ENCODE measurements around the gene TNNC1. TPM values are rescaled to one million over a fixed set of nuclear protein-coding genes. Genes with fewer than 3 reads are reported as not detected.

Gene TNNC1
- total and polyA plus RNA-seq, 9 of the 15 experiments (the other 6 are each of a cell fraction or from before 2014, with no cell fraction given): 0.08 to 0.85 (median 0.42) TPM; not detected in 4

DNA sequence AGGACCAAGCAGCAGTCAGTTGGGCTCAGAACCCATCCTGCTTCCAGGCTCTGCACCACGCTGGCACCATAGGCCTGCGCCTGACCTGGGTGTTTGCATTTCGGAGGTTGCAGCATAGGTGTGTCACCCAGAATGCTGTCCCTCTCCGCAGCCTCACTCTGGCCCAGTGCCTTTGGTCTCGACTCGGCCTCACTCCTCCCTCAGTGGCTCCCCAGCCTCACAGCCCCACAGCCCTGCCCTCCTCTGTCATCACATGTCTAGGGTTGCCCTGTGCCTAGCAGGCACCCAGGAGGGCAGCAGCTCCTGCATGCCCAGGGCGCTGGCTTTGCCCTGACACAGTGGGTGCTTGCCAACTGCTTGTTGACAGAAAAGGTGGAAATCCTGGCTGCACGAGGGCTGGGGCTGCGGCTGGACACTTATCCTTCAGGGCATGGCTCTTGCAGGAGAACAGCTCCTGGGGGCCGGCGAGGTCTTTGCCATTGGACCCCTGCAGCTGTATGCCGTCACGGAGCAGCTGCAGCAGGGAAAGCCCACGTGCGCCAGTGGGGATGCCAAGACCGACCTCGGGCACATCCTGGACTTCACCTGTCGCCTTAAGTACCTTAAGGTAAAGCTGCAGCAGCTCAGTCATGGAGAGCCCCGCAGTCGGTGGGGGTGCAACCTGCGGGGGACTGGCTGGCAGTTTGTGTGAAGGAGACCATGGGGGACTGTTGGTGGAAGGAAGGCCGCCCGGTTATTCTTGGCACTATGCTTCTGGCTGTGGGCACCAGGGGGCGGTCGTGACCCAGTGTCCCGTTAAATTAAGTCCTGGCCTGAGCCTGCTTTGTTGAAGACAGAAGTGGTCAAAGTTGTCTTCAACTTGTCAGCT, 17.8 kb upstream of the TNNC1 start:
- no peaks in the 10 kb centered on the region for H3K9me3 ChIP-seq (replicated peaks; ENCODE audit: control insufficient read depth, insufficient read depth, low read depth, low read length)
- intact Hi-C loops (cut with micrococcal nuclease): no loop called here
- peaks cover 60% of the 10 kb centered on the region; the same call in 2 of the 3 replicates for H3K36me3 ChIP-seq (ENCODE audit: control insufficient read depth, insufficient read depth, low read length)
- H2AFZ ChIP-seq (ENCODE audit: low read depth, low read length): no peak overlapping the region
- FAIRE-seq (no peak), ATAC-seq (peak; percentile 80), DNase-seq (ENCODE audit: extremely low read depth in 1 of 4, low spot score in 3 of 4) (peak in 1 of 4 experiments; percentile 32)
- no peak overlapping the region; a peak in 1 of 4 replicates for H3K9ac ChIP-seq (ENCODE audit: insufficient read depth in 1 of 2, low read depth in 2 of 2, low read length in 2 of 2)
- H3K9me1 ChIP-seq (ENCODE audit: control insufficient read depth, insufficient read depth, low read length): no peaks in the 10 kb centered on the region
- peaks cover 0 to 9% of the 10 kb centered on the region in 2 experiments; a peak in 2 of 5 replicates for H3K4me1 ChIP-seq (replicated peaks in 1 of 2; ENCODE audit: control insufficient read depth in 2 of 2, insufficient read depth in 2 of 2, low read length in 2 of 2)
- H3K27me3 ChIP-seq (ENCODE audit: control insufficient read depth in 2 of 2, insufficient read depth in 2 of 2, low read length in 2 of 2): no peaks in the 10 kb centered on the region
- in situ Hi-C loops (cut with MboI): no loop called here
- H3K27ac ChIP-seq (ENCODE audit: extremely low read depth, low read depth, low read length): no peak overlapping the region
- ChIA-PET CTCF (ENCODE audit: low intra/inter-chr PET ratio) (interaction anchor here (0.6 kb wide), 1 partner anchor 435 kb away, joined by 3 read pairs; no protein-coding TSS in a partner anchor), POLR2A (interaction anchor here (1.3 kb wide), 1 partner anchor 13 kb away, joined by 4 read pairs; no protein-coding TSS in a partner anchor)
- H3K4me2 ChIP-seq (ENCODE audit: insufficient read depth, low read length): no peak overlapping the region
- H3K4me3 ChIP-seq: no peak overlapping the region
- H3K79me2 ChIP-seq (ENCODE audit: control insufficient read depth, insufficient read depth, low read length): no peaks in the 10 kb centered on the region
- no peaks in the 10 kb centered on the region for H4K20me1 ChIP-seq (replicated peaks; ENCODE audit: control insufficient read depth, insufficient read depth, low read length)
- BruUV-seq (replicated peaks): no TSS peak
- WGBS (ENCODE audit: insufficient coverage, low coverage, missing lambda C conversion rate): 93% methylated on average over 10 of the region's 26 CpGs
- no peak for TF ChIP-seq RBM39 (optimal IDR thresholded peaks at IDR 0.05; ENCODE audit: low read depth, low read length)
- TF ChIP-seq NCOA2 (IDR thresholded peaks at IDR 0.05; ENCODE audit: partially characterized antibody in 2 of 2): no peak
- TF ChIP-seq, protein P1, sequence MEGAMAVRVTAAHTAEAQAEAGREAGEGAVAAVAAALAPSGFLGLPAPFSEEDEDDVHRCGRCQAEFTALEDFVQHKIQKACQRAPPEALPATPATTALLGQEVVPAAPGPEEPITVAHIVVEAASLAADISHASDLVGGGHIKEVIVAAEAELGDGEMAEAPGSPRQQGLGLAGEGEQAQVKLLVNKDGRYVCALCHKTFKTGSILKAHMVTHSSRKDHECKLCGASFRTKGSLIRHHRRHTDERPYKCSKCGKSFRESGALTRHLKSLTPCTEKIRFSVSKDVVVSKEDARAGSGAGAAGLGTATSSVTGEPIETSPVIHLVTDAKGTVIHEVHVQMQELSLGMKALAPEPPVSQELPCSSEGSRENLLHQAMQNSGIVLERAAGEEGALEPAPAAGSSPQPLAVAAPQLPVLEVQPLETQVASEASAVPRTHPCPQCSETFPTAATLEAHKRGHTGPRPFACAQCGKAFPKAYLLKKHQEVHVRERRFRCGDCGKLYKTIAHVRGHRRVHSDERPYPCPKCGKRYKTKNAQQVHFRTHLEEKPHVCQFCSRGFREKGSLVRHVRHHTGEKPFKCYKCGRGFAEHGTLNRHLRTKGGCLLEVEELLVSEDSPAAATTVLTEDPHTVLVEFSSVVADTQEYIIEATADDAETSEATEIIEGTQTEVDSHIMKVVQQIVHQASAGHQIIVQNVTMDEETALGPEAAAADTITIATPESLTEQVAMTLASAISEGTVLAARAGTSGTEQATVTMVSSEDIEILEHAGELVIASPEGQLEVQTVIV (CRISPR knock-in tag; IDR thresholded peaks at IDR 0.05; ENCODE audit: borderline replicate concordance): no peak
- TF ChIP-seq MEF2A (IDR thresholded peaks at IDR 0.05; ENCODE audit: control insufficient read depth, low read depth, low read length): no peak
- TF ChIP-seq, protein P2, sequence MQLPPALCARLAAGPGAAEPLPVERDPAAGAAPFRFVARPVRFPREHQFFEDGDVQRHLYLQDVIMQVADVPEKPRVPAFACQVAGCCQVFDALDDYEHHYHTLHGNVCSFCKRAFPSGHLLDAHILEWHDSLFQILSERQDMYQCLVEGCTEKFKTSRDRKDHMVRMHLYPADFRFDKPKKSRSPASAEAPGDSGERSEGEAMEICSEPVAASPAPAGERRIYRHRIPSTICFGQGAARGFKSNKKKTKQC (CRISPR knock-in tag; IDR thresholded peaks at IDR 0.05): no peak
- TF ChIP-seq ZNF699 (CRISPR knock-in tag; IDR thresholded peaks at IDR 0.05; ENCODE audit: insufficient replicate concordance): no peak
- no peak for TF ChIP-seq SMARCB1 (IDR thresholded peaks at IDR 0.05; ENCODE audit: insufficient read length, low read depth)
- no peak for TF ChIP-seq TCF7 (IDR thresholded peaks at IDR 0.05; ENCODE audit: borderline replicate concordance)
- TF ChIP-seq, protein P3, sequence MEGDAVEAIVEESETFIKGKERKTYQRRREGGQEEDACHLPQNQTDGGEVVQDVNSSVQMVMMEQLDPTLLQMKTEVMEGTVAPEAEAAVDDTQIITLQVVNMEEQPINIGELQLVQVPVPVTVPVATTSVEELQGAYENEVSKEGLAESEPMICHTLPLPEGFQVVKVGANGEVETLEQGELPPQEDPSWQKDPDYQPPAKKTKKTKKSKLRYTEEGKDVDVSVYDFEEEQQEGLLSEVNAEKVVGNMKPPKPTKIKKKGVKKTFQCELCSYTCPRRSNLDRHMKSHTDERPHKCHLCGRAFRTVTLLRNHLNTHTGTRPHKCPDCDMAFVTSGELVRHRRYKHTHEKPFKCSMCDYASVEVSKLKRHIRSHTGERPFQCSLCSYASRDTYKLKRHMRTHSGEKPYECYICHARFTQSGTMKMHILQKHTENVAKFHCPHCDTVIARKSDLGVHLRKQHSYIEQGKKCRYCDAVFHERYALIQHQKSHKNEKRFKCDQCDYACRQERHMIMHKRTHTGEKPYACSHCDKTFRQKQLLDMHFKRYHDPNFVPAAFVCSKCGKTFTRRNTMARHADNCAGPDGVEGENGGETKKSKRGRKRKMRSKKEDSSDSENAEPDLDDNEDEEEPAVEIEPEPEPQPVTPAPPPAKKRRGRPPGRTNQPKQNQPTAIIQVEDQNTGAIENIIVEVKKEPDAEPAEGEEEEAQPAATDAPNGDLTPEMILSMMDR (IDR thresholded peaks at IDR 0.05 in 2 of 3, conservative IDR thresholded peaks at IDR 0.05 in 1 of 3; ENCODE audit: insufficient read depth in 2 of 3, low read depth in 1 of 3, low read length in 3 of 3): peak; percentile 46 to 59 (median 54)
- TF ChIP-seq, protein P4, sequence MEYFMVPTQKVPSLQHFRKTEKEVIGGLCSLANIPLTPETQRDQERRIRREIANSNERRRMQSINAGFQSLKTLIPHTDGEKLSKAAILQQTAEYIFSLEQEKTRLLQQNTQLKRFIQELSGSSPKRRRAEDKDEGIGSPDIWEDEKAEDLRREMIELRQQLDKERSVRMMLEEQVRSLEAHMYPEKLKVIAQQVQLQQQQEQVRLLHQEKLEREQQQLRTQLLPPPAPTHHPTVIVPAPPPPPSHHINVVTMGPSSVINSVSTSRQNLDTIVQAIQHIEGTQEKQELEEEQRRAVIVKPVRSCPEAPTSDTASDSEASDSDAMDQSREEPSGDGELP (CRISPR knock-in tag; IDR thresholded peaks at IDR 0.05; ENCODE audit: borderline replicate concordance): no peak
- peak; percentile 38; the same call in 1 of the 2 replicates for TF ChIP-seq POLR2G (IDR thresholded peaks at IDR 0.05; ENCODE audit: low read depth, low read length)

Data from K562 (cell line).